HG03103 (cell line): ENCODE results near the gene KIAA1755.

Experiments used
- ATAC-seq: cut with Tn5 transposase; IDR thresholded peaks from one replicate; pipeline ENCODE4 v1.9.1; 2021; ENCODE audit warnings: low read depth; ENCODE audit not compliant: unreplicated experiment

KIAA1755 gene

DNA sequence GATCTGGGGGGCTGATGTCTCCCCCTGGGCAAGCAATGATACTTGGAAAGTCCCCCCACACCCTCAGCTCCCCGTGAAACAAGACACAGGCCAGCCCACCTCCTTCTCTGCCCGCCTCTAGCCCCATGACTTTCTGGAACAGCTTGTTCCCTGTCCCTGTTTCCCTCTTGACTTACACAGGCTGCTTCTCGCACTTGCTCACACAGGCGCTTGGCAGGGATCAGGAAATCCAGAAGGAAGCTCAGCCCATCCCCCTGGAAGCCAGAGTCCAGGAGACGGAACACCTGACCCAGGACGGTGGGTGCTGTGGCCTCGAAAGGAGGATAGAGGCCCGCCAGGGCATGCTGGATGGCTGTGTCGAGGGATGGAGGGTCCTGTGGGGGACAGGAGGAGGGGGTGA, 14.8 kb downstream of the KIAA1755 start:
- no peak for ATAC-seq

GRCh38 chr20:38243709-38244020, 16.9 kb downstream of the KIAA1755 start:
- no peak for ATAC-seq

DNA sequence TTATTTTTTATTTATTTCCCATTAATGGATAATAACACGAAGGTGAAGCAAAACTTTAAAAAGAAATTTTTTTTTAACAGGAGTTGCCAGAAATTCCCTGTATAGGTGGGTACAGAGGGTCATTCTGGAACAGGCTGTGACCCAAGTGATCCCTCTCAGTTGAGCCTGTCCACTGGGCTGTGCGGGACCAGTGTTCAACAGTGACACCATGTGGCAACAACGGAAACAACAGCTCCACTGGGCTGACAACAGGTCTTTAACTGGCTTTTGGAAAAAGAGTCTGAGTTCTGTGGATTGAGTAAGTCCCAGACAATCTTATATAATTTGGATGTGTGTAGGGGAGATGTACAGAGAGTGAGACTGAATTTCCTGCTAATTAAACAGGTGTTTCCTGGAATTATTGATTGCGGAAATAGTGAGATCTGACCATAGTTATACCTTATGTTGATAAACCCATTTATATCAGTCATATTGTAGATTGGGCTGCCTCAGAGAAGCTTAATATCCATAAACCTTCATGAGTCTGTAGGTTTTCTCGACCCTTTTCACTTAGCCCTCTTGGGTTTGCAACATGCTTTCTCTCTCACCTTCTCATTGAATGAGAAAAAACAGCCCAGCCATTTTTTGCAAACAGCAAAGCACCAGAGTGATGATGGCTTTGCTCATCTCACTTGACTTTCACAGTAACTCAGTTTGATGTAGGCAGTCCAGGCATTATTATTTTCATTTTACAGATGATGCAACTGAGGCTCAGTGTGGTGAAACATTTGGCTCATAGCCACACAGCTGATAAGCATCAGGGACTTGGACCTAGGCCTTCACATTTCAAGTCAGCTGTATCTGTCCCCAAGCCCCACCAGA, 17.5 kb downstream of the KIAA1755 start:
- no peak for ATAC-seq

DNA sequence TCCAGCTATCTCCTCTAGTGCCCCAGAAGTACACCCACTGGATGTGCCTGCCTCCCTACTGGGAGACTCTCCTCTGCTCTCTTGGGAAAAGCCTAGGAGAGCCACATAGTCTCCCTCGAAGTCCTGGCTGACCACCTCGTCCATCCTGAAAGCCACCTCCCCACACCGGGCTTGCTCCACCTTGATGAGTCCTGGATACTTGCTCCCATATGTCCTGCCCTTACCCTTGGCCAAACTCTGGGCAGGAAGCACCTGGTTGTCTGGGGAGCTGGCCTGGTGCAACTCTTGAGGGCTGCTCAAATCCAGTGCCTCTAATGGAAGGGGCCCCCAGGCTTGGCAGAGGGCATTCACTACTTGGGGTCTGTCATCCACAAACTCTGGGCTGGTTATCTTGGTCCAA, 19.3 kb downstream of the KIAA1755 start:
- no peak for ATAC-seq

DNA sequence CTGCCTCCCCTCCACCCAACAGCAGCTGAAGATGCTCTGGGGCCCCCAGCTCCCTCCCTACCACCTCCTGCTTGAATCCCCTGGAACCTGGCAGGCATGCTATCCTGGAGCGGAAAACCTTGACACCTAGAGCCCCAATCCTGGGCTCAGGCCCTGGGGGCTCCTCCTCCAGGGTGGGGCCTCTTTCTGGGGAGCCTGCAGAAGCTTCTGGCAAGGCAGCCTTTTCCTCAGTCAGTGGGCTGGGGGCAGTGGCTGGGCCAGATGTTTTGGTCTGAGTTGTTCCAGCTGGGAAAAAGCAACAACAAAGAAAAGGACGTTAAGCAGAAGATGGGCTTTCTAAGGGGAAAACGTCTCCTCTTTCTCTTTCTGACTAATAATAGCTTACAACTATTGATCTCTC, 21.1 kb downstream of the KIAA1755 start:
- no peak for ATAC-seq

DNA sequence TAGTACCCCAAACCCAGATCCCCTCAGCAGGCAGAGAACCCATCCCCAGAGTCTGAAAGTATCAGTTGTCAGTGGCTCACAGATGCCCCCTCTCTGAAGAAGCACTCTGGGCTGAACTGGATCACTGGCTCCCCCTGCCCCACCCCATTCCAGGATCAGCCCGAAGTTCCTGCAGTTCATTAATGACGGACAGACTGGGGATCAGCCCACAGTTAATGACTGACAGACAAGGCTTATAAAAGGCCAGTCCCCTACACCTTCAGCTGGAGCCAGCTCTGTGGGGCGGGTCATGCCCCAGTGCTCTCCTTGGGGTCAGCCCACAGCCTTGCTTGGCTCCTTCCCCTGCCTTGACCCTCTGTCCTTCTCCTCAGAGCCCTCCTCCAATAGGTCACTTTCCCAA, 21.7 kb downstream of the KIAA1755 start:
- no peak for ATAC-seq

GRCh38 chr20:38237381-38237780, 23.2 kb downstream of the KIAA1755 start:
- no peak for ATAC-seq

GRCh38 chr20:38231531-38232121, 28.9 kb downstream of the KIAA1755 start:
- no peak for ATAC-seq

- ATAC-seq = no peak
These were observed 29.5 kb downstream of the KIAA1755 start for GRCh38 chr20:38230957-38231526.

- no peak for ATAC-seq
These were observed 30.3 kb downstream of the KIAA1755 start for GRCh38 chr20:38230253-38230551.

DNA sequence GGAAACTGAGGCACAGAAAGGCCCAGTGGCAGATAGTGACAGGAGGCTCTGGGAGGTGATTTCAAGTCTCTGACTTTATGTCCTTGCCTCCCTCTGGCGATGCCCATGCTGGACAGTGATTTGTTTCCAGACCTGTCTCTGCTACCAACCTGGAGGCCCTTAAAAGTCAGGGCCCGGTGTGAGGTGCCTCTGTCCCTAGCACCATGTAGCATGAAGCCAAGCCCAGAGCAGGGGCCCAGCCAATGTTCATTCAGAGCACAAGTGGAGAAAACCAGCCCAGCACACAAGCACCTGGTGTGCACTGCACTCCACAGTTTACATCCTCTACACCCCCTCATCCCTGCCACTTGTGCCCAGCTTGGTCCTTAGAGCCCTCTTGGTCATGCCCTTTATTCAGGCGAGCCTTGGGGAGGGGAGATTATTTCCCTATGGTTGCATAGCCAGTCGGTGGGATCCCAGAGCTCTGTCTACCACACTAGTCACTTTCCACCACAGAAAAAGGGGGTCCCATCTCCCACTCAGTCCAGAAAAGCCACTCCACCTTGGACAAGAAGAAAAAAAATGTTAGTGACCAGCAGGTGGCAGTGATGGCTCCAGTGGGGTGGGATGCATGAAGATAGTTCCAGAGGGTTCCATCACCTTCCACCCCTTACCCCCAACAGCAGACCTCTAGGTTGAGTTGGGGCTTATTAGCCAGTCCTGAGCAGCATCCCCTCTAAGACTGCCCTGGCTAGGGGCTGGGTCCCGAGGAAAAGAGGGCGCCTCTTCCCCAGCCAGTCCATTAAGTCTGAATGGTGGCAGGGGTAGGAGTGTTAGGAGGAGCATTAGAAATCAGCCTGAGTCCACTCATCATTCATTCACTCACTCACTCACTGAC, 30.9 kb downstream of the KIAA1755 start:
- ATAC-seq = no peak

DNA sequence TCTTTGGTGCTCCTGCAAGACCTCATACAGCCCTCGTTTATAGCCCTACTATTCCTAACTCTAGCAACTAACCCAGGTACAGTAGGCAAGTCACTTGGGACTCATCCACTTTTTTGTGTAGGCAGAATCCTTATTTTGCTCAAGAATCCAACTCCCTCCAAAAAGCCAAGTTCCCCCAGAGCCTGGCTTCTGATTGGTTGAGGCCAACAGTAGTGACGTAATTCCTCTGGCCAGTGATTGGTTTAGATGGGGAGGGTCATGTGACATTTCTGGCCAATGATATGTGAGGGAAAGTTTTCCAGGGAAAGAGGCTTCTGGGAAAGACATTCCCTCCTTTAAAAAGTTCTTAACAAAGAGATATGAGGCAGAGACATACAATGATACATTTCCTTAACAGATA, 32.1 kb downstream of the KIAA1755 start:
- no peak for ATAC-seq

DNA sequence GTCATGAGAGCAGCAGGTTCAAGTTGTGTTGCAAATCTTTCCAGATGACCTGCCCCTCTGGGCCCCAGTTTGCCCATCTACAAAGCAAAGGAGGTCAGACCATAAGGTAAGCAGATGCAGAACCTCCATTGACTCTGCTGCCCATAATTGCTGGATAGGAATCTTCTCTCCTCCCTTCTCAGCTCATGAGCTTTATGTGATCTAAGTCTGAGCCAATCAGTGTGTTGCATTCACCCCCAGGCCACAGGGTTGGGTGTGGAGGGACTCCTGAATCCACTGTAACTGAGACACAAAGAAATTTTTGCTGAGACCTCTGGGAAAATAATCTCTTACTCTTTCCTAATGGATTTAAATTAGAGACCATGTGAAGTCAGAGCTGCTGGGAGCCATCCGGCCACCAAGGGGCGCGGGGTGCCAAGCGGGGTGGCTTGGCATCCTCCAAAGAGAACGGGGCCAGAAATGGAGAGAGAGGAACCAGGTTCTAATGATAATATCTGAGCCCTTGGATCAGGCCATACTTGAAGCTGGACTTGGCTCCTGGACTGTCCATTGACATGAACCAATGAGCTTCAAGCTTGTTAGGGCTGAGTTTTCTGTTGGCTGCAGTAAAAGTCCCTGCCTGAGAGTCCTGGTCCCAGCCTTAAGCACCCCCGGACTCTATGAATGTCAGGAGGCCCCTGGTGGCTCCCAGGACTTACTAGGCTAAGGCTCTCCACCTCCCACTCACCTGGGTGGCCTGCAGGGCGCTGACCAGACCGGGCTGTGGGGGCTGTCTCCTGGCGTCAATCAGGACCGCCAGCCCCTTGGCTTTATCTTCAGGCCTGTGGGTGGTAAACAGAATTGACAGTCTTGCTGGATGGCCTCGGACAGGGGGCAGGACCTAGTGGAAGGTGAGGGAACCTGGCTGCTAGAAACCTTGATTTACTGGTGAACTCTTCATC, 32.8 kb downstream of the KIAA1755 start:
- ATAC-seq = no peak

GRCh38 chr20:38226553-38226952, 34.0 kb downstream of the KIAA1755 start:
- no peak for ATAC-seq

DNA sequence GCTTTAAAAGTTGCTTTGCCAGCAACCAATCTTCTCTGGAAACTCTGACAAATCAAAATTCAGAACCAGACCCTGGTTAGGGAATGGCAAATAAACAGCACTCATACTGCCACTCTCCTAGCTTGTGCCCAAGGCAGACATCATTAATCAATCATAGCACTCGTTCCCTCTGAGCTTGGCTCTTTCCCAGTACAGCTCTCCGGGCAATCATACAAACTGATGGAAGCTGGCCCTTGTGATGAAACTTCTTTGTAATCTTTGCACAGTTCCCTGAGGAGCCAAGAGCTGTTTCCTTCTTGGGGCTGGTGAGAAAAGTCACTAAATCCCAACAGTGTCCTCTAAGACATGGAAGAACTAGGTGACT, 34.7 kb downstream of the KIAA1755 start:
- no peak for ATAC-seq

DNA sequence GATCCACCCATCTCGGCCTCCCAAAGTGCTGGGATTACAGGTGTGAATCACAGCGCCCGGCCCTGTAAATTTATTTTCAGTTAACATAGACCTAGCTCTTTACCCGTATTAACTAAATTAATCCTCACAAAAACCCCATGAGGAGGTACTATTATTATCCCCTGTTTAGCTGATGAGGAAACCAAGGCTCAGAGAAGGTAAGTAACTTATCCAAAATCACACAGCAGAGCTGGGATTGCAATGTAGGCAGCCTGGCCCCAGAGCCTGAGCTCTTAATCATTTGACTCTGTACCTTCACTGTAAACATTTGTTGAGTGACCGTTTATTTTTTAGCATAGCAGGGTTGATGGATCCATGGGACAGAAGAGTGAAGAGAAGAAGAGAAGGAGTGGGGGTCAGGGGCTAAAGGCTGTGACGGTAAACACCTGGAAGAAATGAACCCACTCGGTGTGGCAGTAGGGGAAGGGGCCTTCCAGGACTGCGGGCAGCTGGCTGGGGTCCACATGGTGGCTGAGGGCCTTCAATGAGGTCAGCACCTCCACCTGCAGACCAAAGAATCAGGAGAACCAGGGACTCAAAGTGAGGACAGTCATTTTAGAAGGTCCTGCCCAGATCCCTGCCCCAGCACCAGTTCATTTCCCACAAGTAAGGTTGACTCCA, 35.2 kb downstream of the KIAA1755 start:
- ATAC-seq = no peak

DNA sequence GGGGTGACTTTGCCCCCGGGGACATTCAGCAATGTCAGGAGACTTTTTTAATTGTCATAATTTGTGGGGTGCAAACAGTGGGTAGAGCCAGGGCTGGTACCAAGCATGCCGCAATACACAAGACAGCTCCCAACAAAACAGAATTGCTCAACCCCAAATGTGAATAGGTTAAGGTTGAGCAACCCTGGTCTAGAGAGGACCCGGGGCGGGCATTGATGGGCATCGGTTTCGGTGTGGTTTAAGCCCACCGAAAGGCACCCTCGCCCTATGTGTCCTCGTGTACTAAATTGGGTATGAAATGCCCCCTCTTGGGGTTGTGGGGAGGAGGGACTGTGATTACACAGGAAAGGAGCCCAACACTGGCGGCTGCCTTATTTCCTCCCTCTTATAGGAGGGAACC, 36.0 kb downstream of the KIAA1755 start:
- ATAC-seq = no peak

GRCh38 chr20:38223743-38224100, 36.8 kb downstream of the KIAA1755 start:
- ATAC-seq = no peak

- no peak for ATAC-seq
These were observed 37.4 kb downstream of the KIAA1755 start for GRCh38 chr20:38222923-38223742.
